HL-60 (cell line): Measurements from ENCODE around the gene PSMC3.

ENCODE experiments used
- DNase-seq, 2 experiments: peaks; one replicate each; pipeline ENCODE4 v3.0.0-alpha.2; 2010 to 2020; ENCODE audit warnings: low read depth in 1 of 2, low spot score in 1 of 2
- H3K27ac ChIP-seq: fragments of 250-450 bp; sonication (Bioruptor Pico); replicated peaks from 2 replicates; pipeline ENCODE4 v1.5.1; 2020; ENCODE audit warnings: mild to moderate bottlenecking, moderate library complexity
- H3K27me3 ChIP-seq: fragments of 250-450 bp; sonication (Bioruptor Pico); 2 replicates; pipeline ENCODE4 v1.5.1; 2021; ENCODE audit warnings: mild to moderate bottlenecking, moderate library complexity; ENCODE audit not compliant: insufficient read depth, poor library complexity, severe bottlenecking
- H3K4me3 ChIP-seq: replicated peaks from 2 replicates; pipeline ENCODE4 v1.5.1; 2011; ENCODE audit warnings: mild to moderate bottlenecking, control low read depth, low read length; ENCODE audit not compliant: insufficient read depth
- GABPA ChIP-seq: IDR thresholded peaks from 2 replicates; pipeline ENCODE4 v1.6.1; 2012; ENCODE audit warnings: low read depth
- POLR2AphosphoS5 ChIP-seq: IDR thresholded peaks from 2 replicates; pipeline ENCODE4 v1.6.1; 2012; ENCODE audit warnings: low read depth
- SPI1 ChIP-seq: IDR thresholded peaks from 2 replicates; pipeline ENCODE4 v1.6.1; 2012; ENCODE audit warnings: low read depth, mild to moderate bottlenecking, borderline replicate concordance
- TF ChIP-seq, protein P1 (sequence below): IDR thresholded peaks from 2 replicates; pipeline ENCODE4 v1.6.1; 2012; ENCODE audit warnings: low read depth; ENCODE audit not compliant: insufficient replicate concordance
- TF ChIP-seq, protein P2 (sequence below): IDR thresholded peaks from one replicate; pipeline ENCODE4 v1.5.1; 2011; ENCODE audit warnings: low read length, control low read depth, inconsistent platforms; ENCODE audit not compliant: insufficient read depth

Gene PSMC3

DNA sequence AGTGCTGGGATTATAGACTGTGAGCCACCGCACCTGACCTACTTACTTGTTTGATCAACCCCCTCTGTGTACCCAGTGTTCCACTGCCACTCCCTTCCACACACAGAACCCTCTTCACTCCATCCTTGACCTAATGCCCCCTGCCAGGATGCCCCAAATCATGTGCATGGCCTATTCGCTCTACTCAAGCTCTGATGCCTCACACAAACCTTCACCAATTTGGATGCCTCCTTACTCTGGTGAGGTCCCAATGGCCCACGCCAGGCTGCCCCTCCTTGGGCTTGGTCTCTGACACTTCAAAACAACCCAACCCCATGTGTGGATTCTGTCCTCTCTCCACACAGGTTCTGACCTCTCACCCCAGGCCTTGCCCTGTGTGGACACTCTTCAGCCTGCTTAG, 9.4 kb upstream of the PSMC3 start:
- no peak for DNase-seq
- no peaks in the 10 kb centered on the region for H3K27me3 ChIP-seq
- TF ChIP-seq, protein P1, sequence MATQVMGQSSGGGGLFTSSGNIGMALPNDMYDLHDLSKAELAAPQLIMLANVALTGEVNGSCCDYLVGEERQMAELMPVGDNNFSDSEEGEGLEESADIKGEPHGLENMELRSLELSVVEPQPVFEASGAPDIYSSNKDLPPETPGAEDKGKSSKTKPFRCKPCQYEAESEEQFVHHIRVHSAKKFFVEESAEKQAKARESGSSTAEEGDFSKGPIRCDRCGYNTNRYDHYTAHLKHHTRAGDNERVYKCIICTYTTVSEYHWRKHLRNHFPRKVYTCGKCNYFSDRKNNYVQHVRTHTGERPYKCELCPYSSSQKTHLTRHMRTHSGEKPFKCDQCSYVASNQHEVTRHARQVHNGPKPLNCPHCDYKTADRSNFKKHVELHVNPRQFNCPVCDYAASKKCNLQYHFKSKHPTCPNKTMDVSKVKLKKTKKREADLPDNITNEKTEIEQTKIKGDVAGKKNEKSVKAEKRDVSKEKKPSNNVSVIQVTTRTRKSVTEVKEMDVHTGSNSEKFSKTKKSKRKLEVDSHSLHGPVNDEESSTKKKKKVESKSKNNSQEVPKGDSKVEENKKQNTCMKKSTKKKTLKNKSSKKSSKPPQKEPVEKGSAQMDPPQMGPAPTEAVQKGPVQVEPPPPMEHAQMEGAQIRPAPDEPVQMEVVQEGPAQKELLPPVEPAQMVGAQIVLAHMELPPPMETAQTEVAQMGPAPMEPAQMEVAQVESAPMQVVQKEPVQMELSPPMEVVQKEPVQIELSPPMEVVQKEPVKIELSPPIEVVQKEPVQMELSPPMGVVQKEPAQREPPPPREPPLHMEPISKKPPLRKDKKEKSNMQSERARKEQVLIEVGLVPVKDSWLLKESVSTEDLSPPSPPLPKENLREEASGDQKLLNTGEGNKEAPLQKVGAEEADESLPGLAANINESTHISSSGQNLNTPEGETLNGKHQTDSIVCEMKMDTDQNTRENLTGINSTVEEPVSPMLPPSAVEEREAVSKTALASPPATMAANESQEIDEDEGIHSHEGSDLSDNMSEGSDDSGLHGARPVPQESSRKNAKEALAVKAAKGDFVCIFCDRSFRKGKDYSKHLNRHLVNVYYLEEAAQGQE, result no peak
- TF ChIP-seq SPI1 (no peak), POLR2AphosphoS5 (no peak), GABPA (no peak)
- TF ChIP-seq, protein P2, sequence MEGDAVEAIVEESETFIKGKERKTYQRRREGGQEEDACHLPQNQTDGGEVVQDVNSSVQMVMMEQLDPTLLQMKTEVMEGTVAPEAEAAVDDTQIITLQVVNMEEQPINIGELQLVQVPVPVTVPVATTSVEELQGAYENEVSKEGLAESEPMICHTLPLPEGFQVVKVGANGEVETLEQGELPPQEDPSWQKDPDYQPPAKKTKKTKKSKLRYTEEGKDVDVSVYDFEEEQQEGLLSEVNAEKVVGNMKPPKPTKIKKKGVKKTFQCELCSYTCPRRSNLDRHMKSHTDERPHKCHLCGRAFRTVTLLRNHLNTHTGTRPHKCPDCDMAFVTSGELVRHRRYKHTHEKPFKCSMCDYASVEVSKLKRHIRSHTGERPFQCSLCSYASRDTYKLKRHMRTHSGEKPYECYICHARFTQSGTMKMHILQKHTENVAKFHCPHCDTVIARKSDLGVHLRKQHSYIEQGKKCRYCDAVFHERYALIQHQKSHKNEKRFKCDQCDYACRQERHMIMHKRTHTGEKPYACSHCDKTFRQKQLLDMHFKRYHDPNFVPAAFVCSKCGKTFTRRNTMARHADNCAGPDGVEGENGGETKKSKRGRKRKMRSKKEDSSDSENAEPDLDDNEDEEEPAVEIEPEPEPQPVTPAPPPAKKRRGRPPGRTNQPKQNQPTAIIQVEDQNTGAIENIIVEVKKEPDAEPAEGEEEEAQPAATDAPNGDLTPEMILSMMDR, result no peak
- H3K4me3 ChIP-seq, result no peak overlapping the region
- H3K27ac ChIP-seq, result no peak overlapping the region

DNA sequence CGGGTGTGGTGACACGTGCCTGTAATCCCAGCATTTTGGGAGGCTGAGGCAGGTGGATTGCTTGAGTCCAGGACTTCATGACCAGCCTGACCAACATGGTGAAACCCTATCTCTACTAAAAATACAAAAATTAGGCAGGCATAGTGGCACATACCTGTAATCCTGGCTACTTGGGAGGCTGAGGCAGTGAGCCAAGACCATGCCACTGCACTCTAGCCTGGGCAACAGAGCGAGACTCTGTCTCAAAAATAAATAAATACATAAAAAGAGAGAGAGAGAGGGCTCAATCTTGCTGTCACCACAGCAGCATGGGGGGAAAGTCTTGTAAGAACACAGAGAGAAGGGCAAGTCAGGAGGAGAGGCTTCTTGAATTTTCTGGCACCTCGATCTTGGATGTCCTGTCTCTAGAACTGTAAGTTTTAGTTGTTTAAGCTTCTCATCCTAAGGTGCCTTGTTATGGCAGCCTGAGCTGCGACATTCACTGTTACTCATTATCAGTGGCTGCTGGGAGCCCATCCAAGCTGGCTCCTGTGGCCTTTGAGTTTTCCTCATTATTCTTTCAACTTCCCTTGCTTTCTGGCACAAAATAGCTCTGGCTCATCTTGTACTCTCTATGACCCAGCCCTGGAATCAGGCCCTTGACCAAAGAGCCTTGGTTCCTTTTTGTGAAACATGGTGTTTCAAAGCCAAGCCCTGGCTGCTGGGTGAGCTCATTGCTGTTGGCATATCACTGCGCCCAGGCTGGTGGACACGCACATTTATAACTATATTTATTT, 8.0 kb upstream of the PSMC3 start:
- no peaks in the 10 kb centered on the region for H3K27me3 ChIP-seq
- no peak for TF ChIP-seq POLR2AphosphoS5
- TF ChIP-seq GABPA, result no peak
- TF ChIP-seq SPI1, result no peak
- TF ChIP-seq, protein P2, result no peak
- TF ChIP-seq, protein P1, result no peak
- H3K4me3 ChIP-seq, result no peak overlapping the region
- DNase-seq, result no peak
- H3K27ac ChIP-seq, result no peak overlapping the region

DNA sequence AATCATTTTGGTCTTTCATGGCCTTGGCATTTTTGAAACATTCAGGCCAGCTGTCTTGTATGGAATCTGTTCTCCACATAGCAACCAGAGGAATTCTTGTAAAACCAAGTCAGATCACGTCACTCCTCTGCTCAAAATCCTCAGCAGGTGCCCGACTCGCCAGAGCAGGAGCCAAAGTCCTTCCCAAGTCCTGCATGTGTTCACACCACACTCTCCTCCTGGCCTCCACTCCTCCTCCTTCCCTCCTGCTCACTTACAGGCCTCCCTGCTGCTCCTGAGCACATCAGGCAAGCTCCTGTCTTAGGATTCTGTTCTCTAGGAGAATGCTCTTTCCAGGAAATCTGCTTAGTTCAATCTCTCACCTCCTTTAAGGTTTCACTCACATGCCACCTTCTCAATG, 6.9 kb upstream of the PSMC3 start:
- H3K4me3 ChIP-seq, result no peak overlapping the region
- H3K27ac ChIP-seq, result no peak overlapping the region
- DNase-seq, result no peak
- no peaks in the 10 kb centered on the region for H3K27me3 ChIP-seq
- TF ChIP-seq, protein P1, result no peak
- TF ChIP-seq GABPA, result no peak
- TF ChIP-seq, protein P2, result no peak
- TF ChIP-seq POLR2AphosphoS5, result no peak
- no peak for TF ChIP-seq SPI1
